Activated CD4-positive, alpha-beta T cell treated with anti-CD3 and anti-CD28 coated beads for 36 hours (primary cell): ENCODE data around the gene GRHL1. TPM values are rescaled to one million over a fixed set of nuclear protein-coding genes. Genes with fewer than 3 reads are reported as not detected.

Source experiments
- ATAC-seq: fragments of 200-7000 bp; cut with Tn5 transposase; one replicate; pipeline ENCODE4 v1.10.0; 2021; ENCODE audit warnings: mild to moderate bottlenecking, moderate library complexity
- CTCF ChIA-PET: fragments of 350-600 bp; sonication (Branson Sonifier 250); formaldehyde crosslinking; loops from one replicate; lab custom pipeline; 2021; ENCODE audit warnings: antibody characterized with exemption; lab: Charles Lee
- POLR2A ChIA-PET: fragments of 350-600 bp; sonication (Branson Sonifier 250); formaldehyde crosslinking; loops from one replicate; lab custom pipeline; 2021; ENCODE audit warnings: antibody characterized with exemption, inconsistent platforms; lab: Charles Lee
- DNase-seq: peaks from one replicate; pipeline ENCODE4 v3.0.0-alpha.2; 2020
- H3K27ac Mint-ChIP-seq: one replicate; pipeline ENCODE4 v1.8.0; 2021; ENCODE audit warnings: mixed read lengths
- H3K27me3 Mint-ChIP-seq: one replicate; pipeline ENCODE4 v1.8.0; 2021; ENCODE audit warnings: mixed read lengths
- H3K36me3 Mint-ChIP-seq: one replicate; pipeline ENCODE4 v1.8.0; 2021; ENCODE audit warnings: low read depth, mixed read lengths
- H3K4me1 Mint-ChIP-seq: one replicate; pipeline ENCODE4 v1.8.0; 2021; ENCODE audit warnings: mixed read lengths
- H3K4me3 Mint-ChIP-seq: one replicate; pipeline ENCODE4 v1.8.0; 2021; ENCODE audit warnings: mild to moderate bottlenecking, moderate library complexity, mixed read lengths
- H3K9me3 Mint-ChIP-seq: one replicate; pipeline ENCODE4 v1.8.0; 2021; ENCODE audit warnings: low read depth, mixed read lengths
- intact Hi-C, 2 experiments: fragments of 100-400 bp; cut with DNase I in 1 of 2; cut with micrococcal nuclease in 1 of 2; formaldehyde crosslinking; loops; one replicate each; pipeline versions ENCODE4 v1.14.2 to v1.15.1; 2022 to 2024; cut with DNase I, micrococcal nuclease
- total RNA-seq, 2 experiments: library from RNA; stranded (reverse); gene quantifications; one replicate each; pipeline ENCODE4 v1.2.3, GENCODE V29; 2021

The GRHL1 gene
- total RNA-seq, 2 experiments from 2014 or later = 0.27 to 0.53 TPM

- DNase-seq = no peak
- ATAC-seq = no peak
- intact Hi-C loops = loop anchor here (1.0 to 10.0 kb wide), 7 partner anchors 64 to 906 kb away; partner anchors contain the start of gene ADAM17 (in 2 of the 2)
- no peak overlapping the region for H3K27ac Mint-ChIP-seq
- H3K9me3 Mint-ChIP-seq = no peaks in the 10 kb centered on the region
- H3K36me3 Mint-ChIP-seq = peaks cover 5% of the 10 kb centered on the region
- ChIA-PET POLR2A (interaction anchor here (0.6 to 1.0 kb wide), 4 partner anchors 63 to 247 kb away, joined by 3 to 7 read pairs (median 4); no protein-coding TSS in a partner anchor), CTCF (interaction anchor here (0.6 to 6.0 kb wide), 30 partner anchors 9 to 493 kb away, joined by 3 to 71 read pairs (median 4); partner anchors contain the start of gene TAF1B)
- no peak overlapping the region for H3K4me3 Mint-ChIP-seq
- no peaks in the 10 kb centered on the region for H3K27me3 Mint-ChIP-seq
- peaks cover 5% of the 10 kb centered on the region for H3K4me1 Mint-ChIP-seq
Measured at GRCh38 chr2:10048501-10049171, 97.1 kb downstream of the GRHL1 start.

Other genes starting within 250 kb of the GRHL1 start
- 10 to 100 TPM; 28.7 to 28.8 TPM for gene TAF1B, start 108.2 kb upstream of the GRHL1 start, total RNA-seq
- gene KLF11, start 91.9 kb downstream of the GRHL1 start, total RNA-seq = 1 to 10 TPM; 4.2 to 4.5 TPM
- gene CYS1, start 128.7 kb downstream of the GRHL1 start, total RNA-seq = not detected
- gene RRM2, start 171.0 kb downstream of the GRHL1 start, total RNA-seq = 100 to 1,000 TPM; 382 to 469 TPM